Lower leg skin (tissue), 4 donors: ENCODE results near the gene THSD4. TPM values are rescaled to one million over a fixed set of nuclear protein-coding genes. Genes with fewer than 3 reads are reported as not detected.

Experiments used
- DNase-seq, 2 donors: peaks; one replicate each; pipeline ENCODE4 v3.0.0-alpha.2; 2019; ENCODE audit warnings: low spot score in 2 of 2
- H3K4me3 ChIP-seq: fragments of 200-600 bp; sonication (generic); 2 replicates; pipeline ENCODE4 v1.5.1; 2017; ENCODE audit warnings: mild to moderate bottlenecking, low read depth; ENCODE audit not compliant: poor library complexity, severe bottlenecking
- CTCF ChIP-seq, 3 donors: fragments of 450-650 bp; IDR thresholded peaks; one replicate each; pipeline ENCODE4 v1.5.1; 2016; ENCODE audit warnings: antibody characterized with exemption in 3 of 3, mild to moderate bottlenecking in 3 of 3, moderate library complexity in 2 of 3
- POLR2A ChIP-seq, 2 donors: fragments of 450-650 bp; IDR thresholded peaks; one replicate each; pipeline ENCODE4 v1.6.1; 2016 to 2017; ENCODE audit warnings: antibody characterized with exemption in 2 of 2, mild to moderate bottlenecking in 1 of 2, moderate library complexity in 1 of 2
- WGBS, 2 donors: methylation state at CpG; one replicate each; pipeline ENCODE4 v1.1.5; 2018; 5-methylcytosine and 5-hydroxymethylcytosine counted together
- intact Hi-C: fragments of 100-400 bp; cut with DNase I; formaldehyde crosslinking; loops from one replicate; pipeline ENCODE4 v1.15.0; 2023; ENCODE audit warnings: low total_unique reads
- total RNA-seq, 4 donors: library from RNA; depleted of rRNA; stranded (reverse); fragments of >200 nt; gene quantifications; one replicate each; pipeline ENCODE4 v1.1.0, GENCODE V29; 2016

The THSD4 gene
- total RNA-seq, 4 donors from 2014 or later: 9.3 to 39.2 (median 32.8) TPM

DNA sequence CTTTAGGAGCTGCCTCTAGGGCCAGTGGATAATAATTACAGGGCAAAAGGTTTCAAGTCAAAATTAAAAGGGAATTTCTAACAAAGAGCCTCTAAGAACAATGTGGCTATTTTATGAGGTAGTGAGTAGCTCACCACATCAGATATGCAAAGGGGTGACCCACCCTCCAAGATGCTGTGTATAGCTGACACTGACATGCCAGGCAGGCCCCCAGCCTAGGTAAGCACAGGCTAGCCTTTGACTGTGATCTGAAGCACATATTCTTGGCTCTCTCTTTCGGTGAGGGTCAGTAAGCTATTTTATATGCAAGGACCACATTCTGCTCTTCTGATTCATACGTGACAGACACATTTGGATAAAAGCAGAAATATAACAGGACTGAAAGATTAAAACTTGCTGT is 2.8 kb upstream of the THSD4 start:
- intact Hi-C loops: no loop called here
- WGBS, 2 donors: 91 to 95% methylated on average over 2 of the region's 2 CpGs
- DNase-seq: no peak
- TF ChIP-seq POLR2A (IDR thresholded peaks at IDR 0.05) (no peak), CTCF (IDR thresholded peaks at IDR 0.05) (no peak)
- H3K4me3 ChIP-seq: no peak overlapping the region

GRCh38 chr15:71114066-71114680 is 1.1 kb upstream of the THSD4 start:
- no peak overlapping the region for H3K4me3 ChIP-seq
- no peak for TF ChIP-seq CTCF (IDR thresholded peaks at IDR 0.05)

DNA sequence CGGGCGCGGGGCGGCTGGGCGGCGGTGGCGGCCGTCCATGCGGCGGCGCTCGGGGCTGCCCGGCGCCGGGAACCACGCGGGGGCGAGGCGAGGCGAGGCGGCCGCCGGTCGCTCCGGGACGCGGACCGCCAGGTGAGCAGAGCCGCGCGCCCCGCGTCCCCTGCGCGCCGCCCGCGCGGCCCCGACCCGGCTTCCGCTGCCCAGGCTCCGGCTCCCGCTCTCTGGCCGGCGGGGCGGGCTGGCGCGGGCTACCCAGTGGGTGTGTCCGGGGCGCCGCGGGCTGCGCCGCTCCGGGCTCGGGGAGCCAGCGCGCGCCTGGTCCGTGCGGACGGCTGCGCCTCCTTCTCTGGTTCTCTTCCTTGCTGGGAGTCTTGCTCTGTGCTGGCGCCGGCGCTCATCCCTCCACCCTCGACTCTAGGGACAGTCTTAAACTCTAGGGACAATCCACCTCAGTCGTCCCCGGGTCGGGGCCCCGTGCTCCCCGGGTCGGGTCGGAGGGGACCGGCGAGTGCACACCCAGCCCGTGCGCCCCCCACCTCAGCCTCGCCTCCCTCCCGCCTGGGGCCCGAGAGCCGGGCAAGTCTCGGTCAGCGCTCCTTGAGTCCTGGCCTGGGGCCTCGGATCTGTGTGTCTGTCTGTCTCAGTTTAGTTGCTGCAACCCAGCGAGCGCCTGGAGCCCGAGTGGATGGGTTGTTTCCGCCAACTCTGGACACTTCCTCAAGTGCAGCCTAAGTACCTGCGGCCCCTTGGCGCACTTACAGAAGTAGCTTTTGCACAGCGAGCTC is 488 bp downstream of the THSD4 start:
- WGBS, 2 donors: 3 to 4% methylated on average over 14 to 33 of the region's 93 CpGs
- H3K4me3 ChIP-seq: peak overlapping the region; percentile 21
- peak in 1 of 2 donors; percentile 24 for DNase-seq
- TF ChIP-seq CTCF (IDR thresholded peaks at IDR 0.05): no peak
- no peak for TF ChIP-seq POLR2A (IDR thresholded peaks at IDR 0.05)
- intact Hi-C loops: loop anchor here (5.0 kb wide), 1 partner anchor 327 kb away; no protein-coding TSS in a partner anchor

More at GRCh38 chr15:71114066-71114680, 1.1 kb upstream of the THSD4 start:
- intact Hi-C loops: no loop called here
- no peak for DNase-seq
- 54 to 59% methylated on average over 11 of the region's 11 CpGs for WGBS, 2 donors

GRCh38 chr15:71116366-71116765 is 1.1 kb downstream of the THSD4 start:
- peak overlapping the region; percentile 21 for H3K4me3 ChIP-seq
- no peak for DNase-seq
- intact Hi-C loops: loop anchor here (5.0 kb wide), 1 partner anchor 326 kb away; no protein-coding TSS in a partner anchor
- TF ChIP-seq CTCF (IDR thresholded peaks at IDR 0.05) (no peak), POLR2A (IDR thresholded peaks at IDR 0.05) (no peak)
- WGBS, 2 donors: 37 to 43% methylated on average over 13 of the region's 13 CpGs

DNA sequence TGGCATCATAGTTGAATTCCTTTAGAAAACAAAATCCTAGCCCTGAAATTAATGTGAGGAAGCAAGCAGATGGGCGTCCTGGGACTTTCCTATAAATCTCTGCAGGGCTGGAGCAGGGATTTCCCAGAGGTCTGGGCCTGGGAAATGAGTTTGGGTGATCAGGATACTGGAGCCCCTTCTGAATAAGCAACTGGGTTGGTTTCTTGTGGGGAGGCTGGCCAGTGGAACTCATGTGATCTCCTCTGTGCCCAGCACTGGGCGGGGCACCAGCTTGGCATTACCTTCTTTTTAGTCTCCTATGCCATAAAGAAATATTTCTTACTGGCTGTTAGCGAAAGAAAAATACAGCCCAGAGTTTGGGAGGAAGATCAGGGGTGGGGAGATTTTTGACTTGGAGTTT is 1.7 kb downstream of the THSD4 start:
- WGBS, 2 donors: 48 to 73% methylated on average over 3 of the region's 3 CpGs
- intact Hi-C loops: loop anchor here (5.0 kb wide), 1 partner anchor 325 kb away; no protein-coding TSS in a partner anchor
- DNase-seq: no peak
- no peak for TF ChIP-seq POLR2A (IDR thresholded peaks at IDR 0.05)
- TF ChIP-seq CTCF (IDR thresholded peaks at IDR 0.05): no peak
- H3K4me3 ChIP-seq: no peak overlapping the region
